ENCODE results near the gene ASTL.

DNA sequence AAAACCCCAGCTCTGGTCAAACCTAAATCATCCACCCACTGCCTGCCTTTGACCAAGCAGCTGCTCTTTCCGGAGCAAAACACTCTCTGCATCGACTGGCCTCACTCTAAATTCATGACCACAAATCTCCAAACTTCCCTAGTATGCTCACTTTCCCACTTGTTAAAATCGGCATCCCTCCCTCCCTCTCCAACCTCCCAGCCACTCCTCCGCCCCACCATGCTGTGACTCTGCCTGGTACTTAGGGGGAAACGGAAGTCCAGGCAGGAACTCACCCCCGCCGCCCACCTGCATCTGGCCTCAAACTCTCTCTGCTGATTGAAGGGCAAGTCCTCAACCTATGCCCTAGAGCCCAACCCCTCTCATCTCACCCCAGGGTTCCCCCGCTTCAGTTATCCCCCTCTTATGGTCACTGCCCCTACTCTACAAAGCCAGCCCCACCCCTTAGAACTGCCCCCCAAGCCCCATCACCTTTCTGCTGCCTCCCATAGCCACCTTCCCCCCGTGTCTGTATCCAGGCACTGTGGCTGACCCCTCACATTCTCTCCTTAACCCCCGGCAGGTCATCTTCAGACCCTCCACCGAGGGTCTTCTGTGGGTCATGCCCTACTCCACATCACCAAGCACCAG, 18.1 kb downstream of the ASTL start:
- no peak for TF ChIP-seq POLR2A (IDR thresholded peaks at IDR 0.05)
- TF ChIP-seq, protein P1, sequence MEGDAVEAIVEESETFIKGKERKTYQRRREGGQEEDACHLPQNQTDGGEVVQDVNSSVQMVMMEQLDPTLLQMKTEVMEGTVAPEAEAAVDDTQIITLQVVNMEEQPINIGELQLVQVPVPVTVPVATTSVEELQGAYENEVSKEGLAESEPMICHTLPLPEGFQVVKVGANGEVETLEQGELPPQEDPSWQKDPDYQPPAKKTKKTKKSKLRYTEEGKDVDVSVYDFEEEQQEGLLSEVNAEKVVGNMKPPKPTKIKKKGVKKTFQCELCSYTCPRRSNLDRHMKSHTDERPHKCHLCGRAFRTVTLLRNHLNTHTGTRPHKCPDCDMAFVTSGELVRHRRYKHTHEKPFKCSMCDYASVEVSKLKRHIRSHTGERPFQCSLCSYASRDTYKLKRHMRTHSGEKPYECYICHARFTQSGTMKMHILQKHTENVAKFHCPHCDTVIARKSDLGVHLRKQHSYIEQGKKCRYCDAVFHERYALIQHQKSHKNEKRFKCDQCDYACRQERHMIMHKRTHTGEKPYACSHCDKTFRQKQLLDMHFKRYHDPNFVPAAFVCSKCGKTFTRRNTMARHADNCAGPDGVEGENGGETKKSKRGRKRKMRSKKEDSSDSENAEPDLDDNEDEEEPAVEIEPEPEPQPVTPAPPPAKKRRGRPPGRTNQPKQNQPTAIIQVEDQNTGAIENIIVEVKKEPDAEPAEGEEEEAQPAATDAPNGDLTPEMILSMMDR (IDR thresholded peaks at IDR 0.05) = no peak

All from body of pancreas (tissue), 4 donors.